ENCODE results near the gene ETS1.

DNA sequence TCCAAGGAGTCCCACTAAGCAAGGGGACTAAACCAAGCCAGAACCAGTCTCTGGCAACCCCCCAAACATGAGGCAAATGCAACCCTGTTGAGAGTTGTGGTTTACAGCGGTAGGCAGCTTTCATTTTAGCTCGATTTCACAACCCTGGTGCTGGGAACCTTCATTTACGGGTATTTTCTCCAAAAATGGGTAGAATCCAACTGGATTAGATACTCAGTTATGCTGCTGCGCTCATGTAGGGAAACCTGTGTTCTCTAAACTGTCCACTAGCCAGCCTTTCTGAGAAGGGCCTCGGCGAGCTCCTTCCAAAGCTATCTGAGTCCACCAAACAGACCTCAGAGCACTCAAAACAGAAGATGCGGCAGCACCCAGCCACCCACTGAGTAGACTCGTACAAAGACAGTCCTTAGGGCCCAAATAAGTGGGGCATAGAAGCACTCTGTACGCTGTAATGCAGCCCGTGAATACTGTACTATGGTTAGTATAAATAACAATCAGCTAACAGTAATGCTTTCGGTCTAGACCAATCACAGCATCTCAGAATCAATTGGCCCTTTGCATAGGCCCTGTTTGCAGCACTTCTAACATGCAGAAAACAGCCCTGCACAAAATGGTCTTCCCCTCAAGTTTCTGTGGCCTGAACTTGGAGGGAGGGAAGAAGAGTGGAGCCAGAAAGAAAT, 104.7 kb downstream of the ETS1 start:
- TF ChIP-seq, protein P1, sequence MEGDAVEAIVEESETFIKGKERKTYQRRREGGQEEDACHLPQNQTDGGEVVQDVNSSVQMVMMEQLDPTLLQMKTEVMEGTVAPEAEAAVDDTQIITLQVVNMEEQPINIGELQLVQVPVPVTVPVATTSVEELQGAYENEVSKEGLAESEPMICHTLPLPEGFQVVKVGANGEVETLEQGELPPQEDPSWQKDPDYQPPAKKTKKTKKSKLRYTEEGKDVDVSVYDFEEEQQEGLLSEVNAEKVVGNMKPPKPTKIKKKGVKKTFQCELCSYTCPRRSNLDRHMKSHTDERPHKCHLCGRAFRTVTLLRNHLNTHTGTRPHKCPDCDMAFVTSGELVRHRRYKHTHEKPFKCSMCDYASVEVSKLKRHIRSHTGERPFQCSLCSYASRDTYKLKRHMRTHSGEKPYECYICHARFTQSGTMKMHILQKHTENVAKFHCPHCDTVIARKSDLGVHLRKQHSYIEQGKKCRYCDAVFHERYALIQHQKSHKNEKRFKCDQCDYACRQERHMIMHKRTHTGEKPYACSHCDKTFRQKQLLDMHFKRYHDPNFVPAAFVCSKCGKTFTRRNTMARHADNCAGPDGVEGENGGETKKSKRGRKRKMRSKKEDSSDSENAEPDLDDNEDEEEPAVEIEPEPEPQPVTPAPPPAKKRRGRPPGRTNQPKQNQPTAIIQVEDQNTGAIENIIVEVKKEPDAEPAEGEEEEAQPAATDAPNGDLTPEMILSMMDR (IDR thresholded peaks at IDR 0.05), result no peak
- no peak for TF ChIP-seq EP300 (IDR thresholded peaks at IDR 0.05)
